Fibroblast of villous mesenchyme (primary cell): Measurements from ENCODE around the gene NTMT1. TPM values are rescaled to one million over a fixed set of nuclear protein-coding genes. Genes with fewer than 3 reads are reported as not detected.

Experiments used
- DNase-seq: peaks from one replicate; pipeline ENCODE4 v3.0.0-alpha.2; 2010; ENCODE audit warnings: low read depth
- H3K4me3 ChIP-seq: 2 replicates; pipeline ENCODE4 v1.5.1; 2011; ENCODE audit warnings: low read depth, mild to moderate bottlenecking, low read length
- CTCF ChIP-seq: IDR thresholded peaks from 2 replicates; pipeline ENCODE4 v1.5.1; 2012; ENCODE audit warnings: low read depth, mild to moderate bottlenecking, low read length; ENCODE audit not compliant: insufficient read depth
- total RNA-seq: library from RNA; depleted of rRNA; stranded (reverse); fragments of >200 nt; gene quantifications from 2 replicates; pipeline ENCODE4 v1.2.3, GENCODE V29; 2012

NTMT1 gene
- total RNA-seq, 1 donor: 36.3 TPM

GRCh38 chr9:129617167-129617566, 8.8 kb upstream of the NTMT1 start:
- H3K4me3 ChIP-seq: no peak overlapping the region
- peak; percentile 67 for DNase-seq
- TF ChIP-seq CTCF: peak; percentile 71

GRCh38 chr9:129619787-129620668, 5.9 kb upstream of the NTMT1 start:
- DNase-seq: no peak
- no peak for TF ChIP-seq CTCF
- peak overlapping the region; percentile 59 for H3K4me3 ChIP-seq

- peak within 1 kb of the TSS; percentile 59 for H3K4me3 ChIP-seq
- TF ChIP-seq CTCF: no peak
- no peak for DNase-seq
These were observed 5.2 kb upstream of the NTMT1 start, which contains the start of gene C9orf50 for GRCh38 chr9:129620669-129621295. Gene C9orf50 (minus strand): TSS chr9:129621101. CDS start chr9:129620574, 527 bp downstream.

GRCh38 chr9:129623331-129623730, 2.6 kb upstream of the NTMT1 start:
- H3K4me3 ChIP-seq: no peak overlapping the region
- peak; percentile 35 for DNase-seq
- TF ChIP-seq CTCF: no peak

GRCh38 chr9:129624168-129624759, 1.7 kb upstream of the NTMT1 start:
- TF ChIP-seq CTCF: peak; percentile 89
- H3K4me3 ChIP-seq: no peak overlapping the region
- DNase-seq: peak; percentile 59

- TF ChIP-seq CTCF: no peak
- peak; percentile 70 for DNase-seq
- H3K4me3 ChIP-seq: peak overlapping the region; percentile 82
These were observed 1.0 kb upstream of the NTMT1 start for GRCh38 chr9:129624947-129625346.
